ENCODE measurements around the gene LBX2.

The LBX2 gene

DNA sequence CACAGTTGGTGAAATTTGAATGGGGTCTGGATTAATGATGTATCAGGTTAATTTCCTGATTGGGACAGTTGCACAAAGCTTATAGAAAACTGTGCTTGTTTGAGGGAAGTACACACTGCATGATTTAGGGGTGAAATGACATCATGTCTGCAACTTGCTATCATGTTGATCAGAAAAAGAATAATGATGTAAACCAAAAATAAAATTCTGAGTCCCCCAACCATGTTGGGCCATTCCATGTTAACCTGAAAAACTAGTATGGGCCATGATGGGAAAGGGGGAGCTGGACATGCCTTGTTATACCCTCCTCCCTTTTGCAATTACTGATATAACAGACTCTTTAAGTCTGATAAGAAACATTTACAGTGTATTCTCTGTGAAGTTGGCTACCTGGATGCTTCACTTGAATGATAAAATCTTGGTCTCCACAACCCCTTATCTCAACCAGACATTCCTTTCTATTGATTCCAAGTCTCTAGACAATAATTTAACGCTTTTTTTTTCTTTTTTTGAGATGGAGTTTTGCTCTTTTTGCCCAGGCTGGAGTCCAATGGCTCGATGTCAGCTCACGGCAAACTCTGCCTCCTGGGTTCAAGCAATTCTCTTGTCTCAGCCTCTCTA, 48.7 kb downstream of the LBX2 start:
- DNase-seq: no peak

DNA sequence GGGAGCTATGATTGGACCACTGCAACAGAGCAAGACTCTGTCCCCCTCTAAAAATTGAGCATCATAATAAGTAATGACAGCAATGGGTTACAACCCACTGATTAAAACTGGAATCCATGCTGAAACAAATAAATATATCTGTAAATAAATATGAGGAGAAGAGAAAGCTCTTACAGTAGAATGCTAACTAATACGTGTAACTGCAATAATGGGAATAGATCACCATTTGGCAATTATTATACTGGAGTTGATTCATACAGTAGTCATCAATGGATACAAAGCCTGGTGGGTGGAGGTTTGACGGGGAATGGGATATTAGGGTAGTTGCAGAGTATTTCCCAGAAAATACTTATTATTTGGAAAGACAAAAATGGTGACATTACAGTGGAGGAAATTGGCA, 50.6 kb downstream of the LBX2 start:
- no peak for DNase-seq
